Adipose tissue (tissue), 3 donors: ENCODE data around the gene AASDH. TPM values are rescaled to one million over a fixed set of nuclear protein-coding genes. Genes with fewer than 3 reads are reported as not detected.

Experiments
- H3K27ac ChIP-seq: one replicate; pipeline ENCODE4 v1.5.1; 2013; ENCODE audit warnings: low read depth, low read length
- WGBS, 3 donors: extraction: QIAGEN DNeasy Blood & Tissue Kit; methylation state at CpG; one replicate each; pipeline ENCODE4 v1.1.7; 2013; 5-methylcytosine and 5-hydroxymethylcytosine counted together
- polyA plus RNA-seq, 3 donors: library from polyadenylated mRNA; stranded (reverse); fragments of 200-250 nt; gene quantifications; one replicate each; pipeline ENCODE4 v1.2.3, GENCODE V29; 2013
- donor health status: healthy with polysubstance abuse.
- donor health status: Bipolar disorder and iron deficiency.
- donor health status: healthy.

Gene AASDH
- polyA plus RNA-seq = 1 to 10 TPM; 2.6 to 4.2 (median 3.3) TPM

- 0 to 1% (median 0%) methylated on average over 57 of the region's 57 CpGs for whole genome bisulfite sequencing, 3 donors
These were observed at the start of gene AASDH for GRCh38 chr4:56387023-56388001. Gene AASDH, minus strand, starts transcription at chr4:56387491. Its CDS starts 3,192 bp downstream, at chr4:56384299.

GRCh38 chr4:56435140-56435926, 48.0 kb upstream of the AASDH start, which contains the start of gene PPAT:
Gene PPAT, minus strand, starts transcription at chr4:56435615. Its CDS starts 138 bp downstream, at chr4:56435477.
- 0% methylated on average over 54 to 61 of the region's 61 CpGs for WGBS, 3 donors
- H3K27ac ChIP-seq = peak within 1 kb of the TSS; percentile 85

More at GRCh38 chr4:56387023-56388001, at the start of gene AASDH:
- H3K27ac ChIP-seq = peak within 1 kb of the TSS; percentile 89

GRCh38 chr4:56434599-56435139, 47.4 kb upstream of the AASDH start:
- WGBS, 3 donors = 1 to 2% (median 2%) methylated on average over 15 of the region's 15 CpGs
- H3K27ac ChIP-seq = no peak overlapping the region

- H3K27ac ChIP-seq = no peak overlapping the region
These were observed 46.0 kb upstream of the AASDH start for GRCh38 chr4:56433280-56433679.

GRCh38 chr4:56430203-56430602, 42.9 kb upstream of the AASDH start:
- WGBS, 3 donors = 96 to 99% (median 98%) methylated on average over 2 of the region's 2 CpGs

GRCh38 chr4:56427179-56427578, 39.9 kb upstream of the AASDH start:
- H3K27ac ChIP-seq = no peak overlapping the region
- WGBS, 3 donors = 95 to 98% (median 97%) methylated on average over 1 of the region's 1 CpG

More at GRCh38 chr4:56430203-56430602, 42.9 kb upstream of the AASDH start:
- H3K27ac ChIP-seq = no peak overlapping the region

- 95 to 99% (median 99%) methylated on average over 6 of the region's 6 CpGs for WGBS, 3 donors
- no peak overlapping the region for H3K27ac ChIP-seq
These were observed 39.0 kb upstream of the AASDH start for GRCh38 chr4:56426273-56426672.

GRCh38 chr4:56425518-56425917, 38.2 kb upstream of the AASDH start:
- no peak overlapping the region for H3K27ac ChIP-seq
- WGBS, 3 donors = 77 to 100% (median 95%) methylated on average over 3 of the region's 3 CpGs

- H3K27ac ChIP-seq = no peak overlapping the region
- 43 to 63% (median 62%) methylated on average over 5 of the region's 5 CpGs for WGBS, 3 donors
These were observed 37.6 kb upstream of the AASDH start for GRCh38 chr4:56424697-56425514.

- H3K27ac ChIP-seq = no peak overlapping the region
- WGBS, 3 donors = 75 to 93% (median 92%) methylated on average over 5 of the region's 5 CpGs
These were observed 36.9 kb upstream of the AASDH start for GRCh38 chr4:56424176-56424575.

GRCh38 chr4:56417396-56417795, 30.1 kb upstream of the AASDH start:
- H3K27ac ChIP-seq = no peak overlapping the region
- 97% methylated on average over 3 of the region's 3 CpGs for WGBS, 3 donors

- no peak overlapping the region for H3K27ac ChIP-seq
- 55 to 65% (median 60%) methylated on average over 3 of the region's 3 CpGs for WGBS, 3 donors
These were observed 29.1 kb upstream of the AASDH start for GRCh38 chr4:56416349-56416748.

- no peak overlapping the region for H3K27ac ChIP-seq
- 65 to 90% (median 76%) methylated on average over 4 of the region's 4 CpGs for WGBS, 3 donors
These were observed 26.9 kb upstream of the AASDH start for GRCh38 chr4:56414135-56414670.

GRCh38 chr4:56410247-56411062, 23.2 kb upstream of the AASDH start:
- H3K27ac ChIP-seq = no peak overlapping the region
- WGBS, 3 donors = 21 to 32% (median 26%) methylated on average over 4 of the region's 4 CpGs

- no peak overlapping the region for H3K27ac ChIP-seq
- 14 to 36% (median 24%) methylated on average over 1 of the region's 1 CpG for WGBS, 3 donors
These were observed 22.3 kb upstream of the AASDH start for GRCh38 chr4:56409511-56410090.

- WGBS, 3 donors = 90 to 95% (median 92%) methylated on average over 2 of the region's 2 CpGs
These were observed 21.7 kb upstream of the AASDH start for GRCh38 chr4:56408978-56409377.

GRCh38 chr4:56406151-56406550, 18.9 kb upstream of the AASDH start:
- H3K27ac ChIP-seq = no peak overlapping the region
- 91 to 94% (median 94%) methylated on average over 4 of the region's 4 CpGs for WGBS, 3 donors

More at GRCh38 chr4:56408978-56409377, 21.7 kb upstream of the AASDH start:
- no peak overlapping the region for H3K27ac ChIP-seq
